Erythroblast (primary cell): ENCODE results near the gene HS6ST2.

ENCODE experiments used
- GATA1 ChIP-seq: IDR thresholded peaks from 2 replicates; pipeline ENCODE4 v1.6.1; 2011; ENCODE audit warnings: low read depth, mild to moderate bottlenecking, control low read depth, low read length, moderate library complexity
- POLR2A ChIP-seq: IDR thresholded peaks from 2 replicates; pipeline ENCODE4 v1.6.1; 2011; ENCODE audit warnings: mild to moderate bottlenecking, low read length

DNA sequence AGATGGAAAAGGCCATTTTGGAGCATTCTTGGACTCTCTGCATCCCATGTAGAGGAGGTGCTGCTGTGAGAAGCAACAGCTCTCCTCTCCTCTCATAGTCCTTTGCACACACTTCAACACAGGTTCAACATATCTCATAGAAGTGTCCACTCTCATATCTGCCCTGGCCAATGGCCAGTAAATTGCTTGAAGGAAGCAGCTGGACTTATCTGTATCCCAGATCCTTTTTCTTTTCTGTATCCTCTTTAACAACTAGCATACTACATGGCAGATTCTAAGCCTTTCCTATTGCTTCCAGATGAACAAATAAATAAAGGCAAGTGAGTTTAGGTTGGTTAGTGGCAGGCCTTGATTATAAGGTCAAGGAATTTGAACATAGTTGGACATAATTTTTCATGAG lies 122.0 kb downstream of the HS6ST2 start:
- TF ChIP-seq POLR2A (no peak), GATA1 (no peak)
